DMS114 treated with DMSO at 0.1 percent for 48 hours (cell line): ENCODE data around the gene ANKRD36C.
"Not testable (repeated sequence)": the region's sequence is repeated elsewhere in the genome, so short reads cannot be mapped to it uniquely, and the experiment has no call there.

Experiments
- DNase-seq: peaks from one replicate; lab custom pipeline; 2025; ENCODE audit not compliant: unreplicated experiment; lab: John Stamatoyannopoulos, UW

ANKRD36C gene

DNA sequence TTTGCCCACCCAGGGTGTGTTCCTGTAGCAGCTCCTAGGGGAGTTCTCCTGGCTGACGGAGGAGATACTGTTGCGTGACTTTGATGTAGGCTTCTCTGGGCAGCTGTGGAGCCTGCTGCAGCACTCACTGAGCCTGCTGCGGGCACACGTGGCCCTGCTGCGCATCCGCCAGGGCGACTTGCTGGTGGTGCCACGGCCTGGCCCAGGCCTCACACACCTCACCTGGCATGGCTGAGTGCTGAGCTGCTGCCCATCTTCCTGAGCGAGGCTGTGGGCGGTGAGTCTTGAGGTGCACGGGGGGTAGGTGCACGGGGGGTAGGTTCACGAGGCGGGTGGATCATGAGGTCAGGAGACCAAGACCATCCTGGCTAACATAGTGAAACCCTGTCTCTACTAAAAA lies 191.7 kb downstream of the ANKRD36C start:
- DNase-seq = no peak

DNA sequence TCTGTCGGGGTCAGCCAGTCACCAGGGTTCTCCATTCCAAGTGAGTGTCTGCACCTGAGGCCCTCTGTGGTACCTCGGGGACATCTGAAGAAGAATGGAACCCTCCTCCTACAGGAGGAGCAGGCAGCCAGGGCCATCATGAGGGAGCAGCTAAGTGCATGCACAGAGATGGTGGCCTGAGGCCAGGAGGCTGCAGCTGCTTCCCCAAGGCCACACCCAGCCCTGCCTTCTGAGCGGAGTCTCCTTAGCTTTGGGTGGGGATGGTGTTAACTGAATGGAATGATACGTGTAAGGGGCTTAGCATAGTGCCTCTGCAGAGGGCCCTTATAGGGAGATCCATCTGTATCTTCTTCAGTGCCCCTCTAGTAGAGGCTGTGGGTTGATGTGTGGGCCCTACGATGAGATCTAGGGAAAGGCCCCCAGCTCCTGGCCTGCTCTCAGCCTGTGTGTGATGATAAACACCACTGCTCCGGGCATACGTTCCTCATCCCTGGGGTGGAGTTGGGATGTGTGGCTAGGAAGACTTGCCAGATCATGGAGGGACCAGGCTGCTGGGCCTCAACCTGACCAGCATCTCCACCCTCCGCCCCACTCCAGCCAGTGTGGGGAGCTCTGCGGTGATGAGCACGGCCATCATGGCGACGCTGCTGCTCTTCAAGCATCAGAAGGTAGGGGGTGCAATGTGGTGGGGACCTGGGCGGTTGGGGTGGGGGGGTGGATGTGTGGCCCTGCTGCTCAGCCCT lies 192.3 kb downstream of the ANKRD36C start:
- not testable (repeated sequence) for DNase-seq

DNA sequence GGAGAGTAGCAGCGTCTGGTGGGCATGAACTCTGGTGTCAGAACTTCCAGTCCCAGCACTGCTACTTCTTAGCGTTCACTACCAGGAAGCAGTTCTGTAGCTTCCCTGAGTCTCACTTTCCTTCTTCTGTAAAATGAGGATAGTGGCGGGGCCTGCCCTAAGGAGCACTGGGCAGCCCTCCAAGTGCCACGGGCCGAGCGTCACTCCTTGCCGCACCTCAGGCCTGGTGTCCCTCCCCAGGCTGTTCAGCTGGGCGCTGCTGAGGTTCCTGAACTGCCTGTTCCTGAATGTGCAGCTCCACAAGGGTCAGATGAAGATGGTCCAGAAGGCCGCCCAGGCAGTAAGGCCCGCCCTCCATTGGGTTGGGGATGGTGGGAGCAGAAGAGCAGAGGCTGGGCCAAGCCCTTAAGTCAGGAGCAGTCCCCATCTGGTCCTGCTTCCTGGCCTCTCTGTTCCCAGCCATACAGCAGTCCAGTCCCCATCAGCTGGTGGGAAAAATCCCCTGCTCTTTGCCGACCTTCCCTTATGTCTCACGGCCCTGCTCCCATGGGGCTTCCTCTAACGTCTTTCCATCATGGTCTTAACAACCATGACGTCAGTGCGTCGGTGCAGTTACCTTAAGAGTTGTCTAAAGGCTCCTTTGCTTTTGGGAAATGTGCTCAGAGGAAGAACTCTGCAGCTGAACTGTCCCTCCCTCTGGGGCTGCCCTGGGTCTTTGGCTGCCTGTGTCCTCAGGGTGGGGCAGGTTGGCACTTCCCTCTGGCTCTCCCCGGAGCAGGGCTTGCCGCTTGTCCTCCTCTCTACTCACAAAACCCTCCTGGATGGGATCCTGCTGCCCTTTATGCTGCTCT lies 195.2 kb downstream of the ANKRD36C start:
- DNase-seq = not testable (repeated sequence)

DNA sequence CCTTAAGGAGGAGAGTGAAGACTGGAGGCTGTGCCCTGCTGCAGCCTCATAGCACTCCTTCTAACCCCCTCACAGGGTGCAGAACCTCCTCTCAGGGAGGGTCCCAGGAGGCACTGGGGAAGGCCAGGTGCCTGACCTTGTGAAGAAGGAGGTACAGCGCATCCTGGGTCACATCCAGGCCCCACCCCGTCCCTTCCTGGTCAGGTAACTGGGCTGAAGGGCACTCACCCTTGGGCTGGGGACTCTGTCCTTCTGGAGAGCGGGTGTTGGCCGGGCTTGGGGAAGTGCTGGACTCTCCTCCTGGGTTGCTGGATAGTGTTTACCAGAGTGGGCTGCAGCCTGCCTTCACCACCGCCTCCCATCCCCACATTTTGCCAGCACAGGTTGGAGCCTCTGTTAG lies 197.7 kb downstream of the ANKRD36C start:
- not testable (repeated sequence) for DNase-seq

DNA sequence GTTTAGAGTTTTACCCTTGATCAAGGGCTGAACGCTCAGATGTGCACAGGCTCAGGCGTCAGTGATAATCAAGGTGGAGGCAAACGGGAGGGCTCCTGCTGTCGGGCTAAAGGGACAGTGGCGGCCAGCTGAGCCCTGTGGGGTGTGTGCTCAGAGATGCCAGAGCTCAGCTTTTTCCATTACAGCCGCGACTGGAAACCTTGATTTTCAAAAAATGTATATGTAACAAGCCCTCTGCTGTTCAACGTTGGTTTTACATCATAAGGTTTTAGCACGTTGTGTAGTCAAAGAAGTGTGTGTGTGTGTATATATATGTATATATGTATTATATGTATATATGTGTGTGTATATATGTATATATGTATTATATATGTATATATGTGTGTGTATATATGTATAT lies 201.4 kb downstream of the ANKRD36C start:
- DNase-seq = not testable (repeated sequence)

DNA sequence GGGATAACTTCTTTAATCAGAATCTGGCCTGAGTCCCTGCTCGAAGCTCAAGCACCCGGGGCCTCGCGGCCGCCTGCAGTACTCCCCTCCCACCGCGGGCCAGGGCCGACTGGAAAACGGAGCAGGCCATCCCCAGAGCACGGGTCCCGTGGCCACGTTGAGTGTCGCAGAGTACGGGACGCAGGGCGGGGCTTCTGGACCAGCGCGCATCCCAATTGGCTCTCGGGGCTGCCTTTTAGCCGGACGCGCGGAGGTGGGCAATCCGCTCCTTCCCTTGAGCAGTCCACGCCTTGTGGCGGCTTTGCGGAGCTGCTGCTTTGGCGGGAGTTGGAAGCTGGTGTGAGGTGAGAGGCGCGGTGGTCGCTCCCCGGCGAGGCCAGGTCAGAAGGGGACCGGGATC lies 202.2 kb downstream of the ANKRD36C start:
- DNase-seq = not testable (repeated sequence)

DNA sequence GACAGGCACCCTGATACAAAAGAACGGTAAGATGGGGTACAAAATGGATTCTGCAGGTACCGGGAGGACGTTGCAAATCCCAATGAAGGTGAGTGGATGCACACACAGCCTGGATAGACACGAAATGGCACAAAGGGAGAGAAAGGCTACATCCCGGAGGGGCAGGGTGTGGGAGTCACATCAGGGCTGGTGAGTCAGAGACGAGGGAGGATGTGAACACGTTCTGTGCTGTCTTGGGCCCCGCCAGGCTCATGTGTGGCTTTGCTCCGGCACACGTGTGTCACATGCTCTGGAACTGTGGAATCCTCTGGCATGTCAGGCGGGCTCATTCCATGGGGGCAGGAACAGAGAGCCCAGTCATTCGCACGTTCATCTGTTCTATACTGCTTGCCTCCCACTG lies 203.0 kb downstream of the ANKRD36C start:
- not testable (repeated sequence) for DNase-seq
